Measurements from ENCODE around the gene CHST11.

The CHST11 gene

DNA sequence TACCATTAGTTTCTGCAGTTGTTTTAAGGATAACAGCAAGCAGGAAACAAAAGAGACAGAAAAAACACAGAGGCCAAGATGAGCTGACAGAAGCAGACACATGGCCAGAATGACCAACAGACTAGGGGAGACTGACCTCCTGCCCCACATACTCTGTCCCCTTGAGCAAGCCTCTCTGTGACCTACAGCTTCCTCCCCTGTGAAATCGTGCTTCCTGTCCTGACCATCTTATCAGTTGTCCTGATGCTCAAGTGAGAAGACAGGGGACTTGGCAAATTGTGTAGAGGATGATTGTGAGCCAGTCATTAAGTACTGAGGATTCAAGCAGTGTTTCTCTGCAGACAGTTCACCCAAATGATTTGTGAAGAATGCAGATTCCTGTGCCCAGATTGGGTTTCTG, 272.3 kb downstream of the CHST11 start:
- no peak overlapping the region for H3K27ac Mint-ChIP-seq
- peaks cover 9% of the 10 kb centered on the region for H3K27me3 Mint-ChIP-seq (ENCODE audit: low read depth, poor library complexity)
- no peak overlapping the region for H3K4me3 Mint-ChIP-seq
- TF ChIP-seq, protein P1, sequence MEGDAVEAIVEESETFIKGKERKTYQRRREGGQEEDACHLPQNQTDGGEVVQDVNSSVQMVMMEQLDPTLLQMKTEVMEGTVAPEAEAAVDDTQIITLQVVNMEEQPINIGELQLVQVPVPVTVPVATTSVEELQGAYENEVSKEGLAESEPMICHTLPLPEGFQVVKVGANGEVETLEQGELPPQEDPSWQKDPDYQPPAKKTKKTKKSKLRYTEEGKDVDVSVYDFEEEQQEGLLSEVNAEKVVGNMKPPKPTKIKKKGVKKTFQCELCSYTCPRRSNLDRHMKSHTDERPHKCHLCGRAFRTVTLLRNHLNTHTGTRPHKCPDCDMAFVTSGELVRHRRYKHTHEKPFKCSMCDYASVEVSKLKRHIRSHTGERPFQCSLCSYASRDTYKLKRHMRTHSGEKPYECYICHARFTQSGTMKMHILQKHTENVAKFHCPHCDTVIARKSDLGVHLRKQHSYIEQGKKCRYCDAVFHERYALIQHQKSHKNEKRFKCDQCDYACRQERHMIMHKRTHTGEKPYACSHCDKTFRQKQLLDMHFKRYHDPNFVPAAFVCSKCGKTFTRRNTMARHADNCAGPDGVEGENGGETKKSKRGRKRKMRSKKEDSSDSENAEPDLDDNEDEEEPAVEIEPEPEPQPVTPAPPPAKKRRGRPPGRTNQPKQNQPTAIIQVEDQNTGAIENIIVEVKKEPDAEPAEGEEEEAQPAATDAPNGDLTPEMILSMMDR (IDR thresholded peaks at IDR 0.05) = no peak
- H3K4me1 Mint-ChIP-seq = peaks cover 81% of the 10 kb centered on the region
- H3K36me3 Mint-ChIP-seq (ENCODE audit: low read depth) = no peaks in the 10 kb centered on the region
- no peaks in the 10 kb centered on the region for H3K9me3 Mint-ChIP-seq
- DNase-seq = no peak

DNA sequence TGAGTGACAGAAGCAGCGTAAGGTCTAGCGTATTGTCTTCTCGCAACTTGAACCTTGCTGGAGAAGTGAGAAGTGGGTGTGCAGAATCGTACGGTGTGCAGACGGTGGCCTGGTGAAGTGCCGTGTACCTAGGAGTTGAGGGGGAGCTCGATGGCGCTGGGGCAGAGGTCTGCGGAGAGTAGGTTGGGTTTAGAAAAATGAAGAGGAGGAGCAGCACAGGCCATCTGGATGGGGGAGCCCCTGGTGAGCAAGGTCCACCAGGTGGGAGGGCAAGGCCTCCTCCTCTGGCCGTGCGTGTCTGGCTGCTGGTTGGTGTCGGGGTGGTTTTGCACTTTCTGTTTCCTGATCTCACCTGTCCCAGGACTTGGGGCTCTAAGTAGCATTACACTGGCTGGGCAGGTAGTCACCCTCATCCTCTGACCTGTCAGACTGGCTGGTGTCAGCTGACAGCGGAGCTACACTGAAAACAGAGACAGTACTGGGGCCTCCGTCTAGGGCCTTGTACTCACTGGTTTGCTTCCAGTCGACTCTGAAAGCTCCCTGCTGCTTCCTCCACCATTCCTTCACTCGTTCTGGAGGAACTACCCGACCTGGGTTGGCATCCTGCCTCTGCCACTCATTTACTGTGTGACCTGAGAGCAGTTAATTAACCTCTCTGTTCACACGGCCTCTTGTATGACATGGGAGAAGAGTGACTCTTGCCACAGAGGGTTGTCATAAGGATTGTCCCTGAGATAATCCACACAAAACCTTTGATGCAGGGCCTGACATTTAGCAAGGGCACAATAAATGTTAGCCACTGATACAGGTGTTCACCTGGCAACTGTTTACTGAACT, 273.1 kb downstream of the CHST11 start:
- Mint-ChIP-seq H3K9me3 (no peaks in the 10 kb centered on the region), H3K36me3 (ENCODE audit: low read depth) (no peaks in the 10 kb centered on the region), H3K4me1 (peaks cover 78% of the 10 kb centered on the region), H3K27me3 (ENCODE audit: low read depth, poor library complexity) (peaks cover 9% of the 10 kb centered on the region), H3K4me3 (no peak overlapping the region), H3K27ac (no peak overlapping the region)
- no peak for DNase-seq
- TF ChIP-seq, protein P1 (IDR thresholded peaks at IDR 0.05) = no peak

DNA sequence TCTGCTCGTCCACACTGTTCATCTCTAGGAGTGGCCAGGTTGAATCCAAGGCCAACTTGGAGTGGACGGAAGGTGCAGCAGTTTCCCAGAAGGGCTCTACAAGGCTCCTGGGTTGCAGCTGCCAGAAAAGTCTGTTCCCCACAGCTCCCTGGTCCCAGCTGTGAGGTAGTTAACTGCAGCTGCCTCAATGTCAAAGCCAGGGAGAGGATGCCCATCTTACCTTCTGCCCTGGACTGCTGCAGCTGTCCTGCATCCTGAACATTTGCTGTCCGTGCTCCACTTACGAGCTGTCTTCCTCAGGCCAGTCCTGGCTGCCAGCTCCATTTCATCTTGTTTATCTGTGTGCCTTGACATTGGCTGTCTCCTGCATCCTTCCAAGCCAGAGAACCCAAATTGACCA, 274.0 kb downstream of the CHST11 start:
- no peak for DNase-seq
- Mint-ChIP-seq H3K36me3 (ENCODE audit: low read depth) (no peaks in the 10 kb centered on the region), H3K27ac (peak overlapping the region; percentile 58), H3K4me3 (no peak overlapping the region), H3K27me3 (ENCODE audit: low read depth, poor library complexity) (peaks cover 9% of the 10 kb centered on the region), H3K4me1 (peaks cover 76% of the 10 kb centered on the region), H3K9me3 (no peaks in the 10 kb centered on the region)
- TF ChIP-seq, protein P1 (IDR thresholded peaks at IDR 0.05) = no peak

DNA sequence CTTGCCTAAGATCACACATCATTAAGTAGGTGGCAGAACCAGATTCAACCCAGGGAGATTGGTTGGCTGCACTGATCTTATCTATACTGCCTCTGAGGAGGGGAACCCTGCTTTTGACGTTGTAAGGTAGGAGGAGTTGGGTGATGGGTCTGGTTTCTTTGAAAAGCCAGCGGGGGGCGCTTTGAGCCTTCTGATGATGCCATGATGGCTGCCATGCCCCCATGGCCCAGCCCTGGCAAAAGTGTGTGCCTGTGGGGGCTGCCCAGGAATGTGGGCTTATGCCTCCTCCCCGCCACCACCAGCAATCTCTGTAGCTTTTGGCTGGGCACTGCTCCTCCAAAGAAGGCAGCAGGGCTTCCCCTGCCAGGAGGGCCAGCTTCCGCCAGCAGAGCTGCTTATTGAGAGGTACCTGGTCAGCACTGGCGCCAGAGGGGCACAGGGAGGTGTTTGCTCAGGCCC, 277.0 kb downstream of the CHST11 start:
- no peak for DNase-seq
- Mint-ChIP-seq H3K4me1 (peaks cover 77% of the 10 kb centered on the region), H3K27me3 (ENCODE audit: low read depth, poor library complexity) (peaks cover 9% of the 10 kb centered on the region), H3K9me3 (no peaks in the 10 kb centered on the region), H3K36me3 (ENCODE audit: low read depth) (no peaks in the 10 kb centered on the region), H3K27ac (no peak overlapping the region), H3K4me3 (no peak overlapping the region)
- TF ChIP-seq, protein P1 (IDR thresholded peaks at IDR 0.05) = no peak

GRCh38 chr12:104734541-104735095, 277.9 kb downstream of the CHST11 start:
- TF ChIP-seq, protein P1 (IDR thresholded peaks at IDR 0.05) = no peak
- Mint-ChIP-seq H3K9me3 (no peaks in the 10 kb centered on the region), H3K4me1 (peaks cover 77% of the 10 kb centered on the region), H3K27me3 (ENCODE audit: low read depth, poor library complexity) (peaks cover 9% of the 10 kb centered on the region), H3K27ac (no peak overlapping the region), H3K36me3 (ENCODE audit: low read depth) (no peaks in the 10 kb centered on the region), H3K4me3 (no peak overlapping the region)
- DNase-seq = no peak

Data from nephron progenitor cell (in vitro differentiated cells).